GM12874 (cell line): ENCODE results near the gene ZNF736.

Experiments
- TF ChIP-seq, protein P1 (sequence below): IDR thresholded peaks from 2 replicates; pipeline ENCODE4 v1.5.1; 2011; ENCODE audit warnings: low read depth, mild to moderate bottlenecking, control low read depth, low read length, moderate library complexity; ENCODE audit not compliant: insufficient read depth

Gene ZNF736

GRCh38 chr7:64400401-64400800 lies 86.6 kb downstream of the ZNF736 start:
- TF ChIP-seq, protein P1, sequence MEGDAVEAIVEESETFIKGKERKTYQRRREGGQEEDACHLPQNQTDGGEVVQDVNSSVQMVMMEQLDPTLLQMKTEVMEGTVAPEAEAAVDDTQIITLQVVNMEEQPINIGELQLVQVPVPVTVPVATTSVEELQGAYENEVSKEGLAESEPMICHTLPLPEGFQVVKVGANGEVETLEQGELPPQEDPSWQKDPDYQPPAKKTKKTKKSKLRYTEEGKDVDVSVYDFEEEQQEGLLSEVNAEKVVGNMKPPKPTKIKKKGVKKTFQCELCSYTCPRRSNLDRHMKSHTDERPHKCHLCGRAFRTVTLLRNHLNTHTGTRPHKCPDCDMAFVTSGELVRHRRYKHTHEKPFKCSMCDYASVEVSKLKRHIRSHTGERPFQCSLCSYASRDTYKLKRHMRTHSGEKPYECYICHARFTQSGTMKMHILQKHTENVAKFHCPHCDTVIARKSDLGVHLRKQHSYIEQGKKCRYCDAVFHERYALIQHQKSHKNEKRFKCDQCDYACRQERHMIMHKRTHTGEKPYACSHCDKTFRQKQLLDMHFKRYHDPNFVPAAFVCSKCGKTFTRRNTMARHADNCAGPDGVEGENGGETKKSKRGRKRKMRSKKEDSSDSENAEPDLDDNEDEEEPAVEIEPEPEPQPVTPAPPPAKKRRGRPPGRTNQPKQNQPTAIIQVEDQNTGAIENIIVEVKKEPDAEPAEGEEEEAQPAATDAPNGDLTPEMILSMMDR, result no peak
